Activated T-cell treated with anti-CD3 and anti-CD28 coated beads for 24 hours (primary cell): Measurements from ENCODE around the gene GRK5.

Experiments used
- DNase-seq: peaks from one replicate; pipeline ENCODE4 v3.0.0-alpha.2; 2020; ENCODE audit warnings: low read depth

GRK5 gene

GRCh38 chr10:119341459-119342301, 134.3 kb downstream of the GRK5 start:
- peak; percentile 44 for DNase-seq

- DNase-seq: no peak
Observed at GRCh38 chr10:119342335-119342734, 135.0 kb downstream of the GRK5 start.

DNA sequence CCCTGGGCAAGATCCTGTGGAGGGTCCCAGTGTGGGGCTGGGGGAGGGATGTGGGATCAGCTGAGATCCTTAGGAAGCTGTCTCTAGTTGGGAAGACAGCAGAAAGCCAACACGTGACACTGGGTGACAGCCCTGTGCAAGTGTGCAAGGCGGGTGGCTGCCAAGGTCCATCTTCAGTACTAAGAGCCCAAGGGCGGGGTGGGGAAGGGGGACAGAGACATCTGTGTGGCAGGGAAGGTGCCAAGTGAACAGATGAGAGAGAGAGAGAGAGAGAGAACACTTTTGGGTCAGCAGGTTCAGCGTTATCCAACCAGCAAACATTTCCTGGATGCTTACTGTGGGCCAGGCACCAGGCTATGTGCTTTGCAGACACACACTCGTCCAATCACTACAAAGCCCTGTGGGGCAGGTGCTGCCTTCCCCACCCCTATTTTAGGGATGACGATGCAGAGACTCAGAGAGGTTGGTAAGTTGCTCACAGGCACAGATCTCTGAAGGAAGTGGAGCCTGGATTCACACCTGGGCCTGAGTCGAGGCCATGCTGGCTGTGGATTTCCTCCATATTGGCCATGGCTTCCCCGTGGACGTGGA, 135.7 kb downstream of the GRK5 start:
- no peak for DNase-seq

- no peak for DNase-seq
Observed at GRCh38 chr10:119344381-119344780, 137.0 kb downstream of the GRK5 start.

DNA sequence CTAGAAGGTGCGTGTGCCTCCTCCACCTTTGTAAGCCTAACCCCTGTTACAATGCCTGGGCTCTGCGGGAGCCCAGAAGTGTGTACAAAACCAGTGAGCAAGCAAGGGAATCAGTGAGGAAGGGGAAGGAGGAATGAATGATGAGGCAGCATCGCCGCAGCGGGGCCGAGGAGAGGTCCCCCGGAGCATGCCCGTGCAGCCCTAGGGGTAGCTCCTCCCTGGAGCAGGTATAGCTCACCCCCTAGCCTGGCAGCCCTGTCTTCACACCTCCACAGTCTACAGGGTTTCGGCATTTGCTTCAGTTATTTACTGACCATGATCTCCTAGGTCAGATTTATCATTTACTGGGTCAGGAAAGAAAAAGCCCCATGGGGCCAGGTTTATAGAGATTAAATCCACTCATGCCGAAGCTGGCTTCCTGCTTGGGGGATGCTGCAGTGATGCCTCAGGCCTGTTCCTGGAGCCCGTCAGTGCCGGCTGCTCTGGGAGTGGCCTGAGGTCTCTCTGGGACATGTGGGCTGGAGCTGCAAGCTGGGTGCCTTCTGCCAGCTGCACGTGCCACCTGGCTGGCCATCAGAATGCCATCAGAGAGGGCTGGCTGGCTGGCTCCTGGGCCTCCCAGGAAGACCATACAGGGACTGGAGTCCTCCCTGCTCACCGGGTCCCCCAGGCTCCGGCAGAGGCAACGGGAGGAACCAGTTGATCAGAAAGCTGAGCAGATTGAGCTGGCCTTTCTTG, 138.9 kb downstream of the GRK5 start:
- DNase-seq: no peak

- no peak for DNase-seq
Observed at GRCh38 chr10:119347181-119347974, 140.0 kb downstream of the GRK5 start.

GRCh38 chr10:119348106-119348505, 140.7 kb downstream of the GRK5 start:
- DNase-seq: no peak

DNA sequence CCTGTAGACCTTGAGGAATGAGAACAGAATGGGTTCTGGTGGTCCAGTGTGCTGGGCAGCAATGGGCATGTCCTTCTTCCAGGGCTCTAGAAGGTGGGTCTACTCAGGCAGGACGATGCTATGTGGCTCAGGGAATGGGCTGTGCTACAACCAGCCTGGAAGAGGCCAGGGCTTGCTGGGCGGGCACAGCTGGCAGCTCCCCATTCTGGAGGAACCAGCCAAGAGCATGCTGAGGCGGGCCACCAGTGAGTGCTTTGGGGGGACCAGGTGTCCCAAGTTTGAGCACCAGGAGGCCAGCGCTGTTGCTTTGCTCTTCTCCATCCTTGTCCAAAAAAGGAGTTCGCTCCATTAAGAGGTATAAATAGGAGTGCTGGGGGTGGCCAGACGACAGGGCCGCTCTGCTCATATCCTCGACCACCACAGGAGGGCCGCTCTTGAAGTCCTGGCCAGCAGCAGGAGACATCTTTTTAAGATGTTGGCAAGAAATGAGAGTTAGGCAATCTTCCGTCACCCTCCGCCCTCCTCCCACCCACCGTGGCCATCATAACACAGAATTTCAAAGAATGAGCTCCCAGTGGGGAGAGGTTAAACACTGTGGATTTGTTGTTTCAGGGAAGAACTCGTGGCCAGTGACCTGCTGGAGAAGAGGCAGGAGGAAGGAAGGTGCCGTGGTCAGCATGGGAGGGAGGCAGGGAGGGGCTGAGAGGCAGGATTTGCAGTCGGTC, 141.3 kb downstream of the GRK5 start:
- no peak for DNase-seq

DNA sequence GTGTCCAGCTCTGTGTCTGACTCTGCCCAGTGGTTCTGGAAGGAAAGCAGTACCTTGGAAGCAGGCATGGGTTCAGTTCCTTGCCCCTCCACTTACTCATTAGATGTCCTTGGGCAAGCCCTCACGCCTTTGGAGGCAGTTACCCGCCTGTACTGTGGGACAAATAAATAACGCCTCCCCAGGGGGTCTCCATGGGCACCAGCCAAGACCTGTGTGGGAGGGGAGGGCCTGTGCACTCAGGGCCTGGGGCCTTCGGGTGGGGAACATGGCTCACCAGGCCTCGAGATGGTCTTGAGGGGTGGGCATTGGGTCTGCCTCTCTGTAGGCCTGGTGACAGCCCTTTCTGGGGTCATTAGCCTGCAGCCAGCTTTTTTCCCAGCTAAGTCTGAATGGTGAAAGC, 142.0 kb downstream of the GRK5 start:
- no peak for DNase-seq

DNA sequence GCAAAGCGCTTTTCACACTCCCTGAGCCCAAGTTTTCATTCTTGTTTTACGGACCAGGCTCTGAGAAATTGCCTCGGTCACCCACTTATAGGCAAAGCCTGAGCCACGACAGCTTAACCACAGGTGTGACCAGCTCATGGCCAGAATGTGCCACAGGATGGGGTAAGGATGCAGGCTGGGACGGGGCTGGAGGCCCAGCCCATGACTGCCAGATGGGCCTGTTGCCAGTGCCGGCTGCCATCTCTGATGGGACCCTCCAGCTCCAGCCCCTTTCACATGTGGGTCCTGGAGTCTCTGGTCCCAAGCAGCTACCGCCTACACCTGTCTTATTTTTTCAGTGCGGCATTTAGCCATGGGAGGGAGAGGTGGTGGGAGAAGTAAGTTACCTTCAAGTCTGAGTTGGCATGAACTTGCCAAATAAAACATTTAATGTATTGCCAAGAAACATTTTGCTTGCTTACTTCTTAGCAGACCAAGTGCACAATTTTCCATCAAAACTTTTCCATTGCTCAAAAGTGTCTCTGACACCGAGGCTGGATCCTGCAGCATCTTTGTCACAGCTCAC, 142.6 kb downstream of the GRK5 start:
- DNase-seq: no peak

DNA sequence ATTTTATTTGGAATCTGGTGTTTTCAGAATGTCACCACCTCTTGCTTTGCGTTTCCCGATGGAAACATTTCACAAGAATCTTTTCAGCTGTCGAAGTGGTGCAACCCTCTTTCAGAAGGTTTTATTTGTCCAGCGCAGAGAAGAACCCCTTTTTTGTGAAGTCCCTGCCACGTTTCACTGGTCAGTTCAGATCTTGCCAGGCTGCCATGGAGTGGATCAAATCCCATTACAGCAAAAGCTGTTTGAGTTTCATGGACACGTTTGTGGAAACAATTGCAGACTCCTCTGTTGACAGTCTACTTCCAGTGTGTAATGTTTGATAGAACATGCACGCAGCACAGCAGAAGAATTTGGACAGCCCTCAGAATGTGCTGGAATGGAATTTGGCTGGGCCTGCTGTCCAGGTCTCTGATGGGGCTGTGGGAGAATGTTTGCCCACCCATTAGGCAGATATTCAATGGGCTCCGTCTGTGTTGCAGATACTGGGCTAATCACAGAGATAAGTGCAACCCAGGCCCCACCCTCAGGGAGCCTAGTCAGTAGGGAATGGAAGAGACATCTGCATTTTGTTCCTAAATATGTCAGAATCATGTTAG, 143.2 kb downstream of the GRK5 start:
- DNase-seq: no peak

DNA sequence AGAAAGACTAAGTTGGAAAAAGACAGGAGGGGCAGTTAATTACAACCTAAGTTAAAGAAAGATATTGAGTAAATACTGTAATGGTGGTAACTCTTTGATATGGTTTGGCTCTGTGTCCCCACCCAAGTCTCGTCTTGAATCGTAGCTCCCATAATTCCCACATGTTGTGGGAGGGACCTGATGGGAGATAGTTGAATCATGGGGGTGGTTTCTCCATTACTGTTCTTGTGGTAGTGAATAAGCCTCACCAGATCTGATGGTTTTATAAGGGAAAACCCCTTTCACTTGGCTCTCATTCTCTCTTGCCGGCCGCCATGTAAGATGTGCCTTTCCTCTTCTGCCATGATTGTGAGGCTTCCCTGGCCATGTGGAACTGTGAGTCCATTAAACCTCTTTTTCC, 143.8 kb downstream of the GRK5 start:
- no peak for DNase-seq

GRCh38 chr10:119352042-119352441, 144.7 kb downstream of the GRK5 start:
- no peak for DNase-seq

- no peak for DNase-seq
Observed at GRCh38 chr10:119352807-119353206, 145.4 kb downstream of the GRK5 start.

DNA sequence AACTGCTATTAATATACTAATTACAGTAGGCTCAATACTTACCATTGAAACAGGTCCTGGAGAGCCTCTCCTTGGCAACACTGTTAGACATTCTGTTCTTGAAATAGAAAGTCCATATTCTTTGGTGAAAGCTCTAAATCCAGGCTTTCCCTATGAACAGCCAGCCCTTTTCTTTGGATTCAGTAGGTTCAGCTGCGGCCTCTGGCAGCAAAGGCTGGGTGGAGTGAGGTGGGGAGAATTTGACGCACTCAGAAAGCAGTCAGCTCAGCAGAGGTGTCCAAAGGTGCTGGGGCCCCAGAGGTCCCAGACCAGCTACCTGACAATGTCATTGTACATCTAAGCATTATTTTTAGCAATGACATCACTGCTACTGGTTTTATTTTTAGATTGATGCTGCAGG, 146.1 kb downstream of the GRK5 start:
- no peak for DNase-seq

DNA sequence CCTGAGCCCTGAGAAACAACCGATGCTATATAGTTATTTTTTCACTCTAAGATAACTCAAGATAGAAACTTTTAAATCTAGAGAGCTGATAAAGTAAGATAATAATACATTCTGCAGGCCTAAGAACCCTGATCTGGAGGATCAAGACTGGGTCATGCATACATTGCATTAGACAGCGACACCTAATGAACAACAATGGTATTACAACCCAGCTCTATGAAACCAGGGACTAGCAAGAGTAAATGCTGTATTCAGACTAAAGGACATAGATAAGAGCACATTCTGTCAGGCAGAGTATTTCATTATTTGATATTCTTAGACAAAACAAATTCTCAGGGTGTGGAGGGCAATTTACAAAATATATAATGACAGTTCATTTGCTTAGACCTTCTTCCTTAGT, 148.6 kb downstream of the GRK5 start:
- no peak for DNase-seq

DNA sequence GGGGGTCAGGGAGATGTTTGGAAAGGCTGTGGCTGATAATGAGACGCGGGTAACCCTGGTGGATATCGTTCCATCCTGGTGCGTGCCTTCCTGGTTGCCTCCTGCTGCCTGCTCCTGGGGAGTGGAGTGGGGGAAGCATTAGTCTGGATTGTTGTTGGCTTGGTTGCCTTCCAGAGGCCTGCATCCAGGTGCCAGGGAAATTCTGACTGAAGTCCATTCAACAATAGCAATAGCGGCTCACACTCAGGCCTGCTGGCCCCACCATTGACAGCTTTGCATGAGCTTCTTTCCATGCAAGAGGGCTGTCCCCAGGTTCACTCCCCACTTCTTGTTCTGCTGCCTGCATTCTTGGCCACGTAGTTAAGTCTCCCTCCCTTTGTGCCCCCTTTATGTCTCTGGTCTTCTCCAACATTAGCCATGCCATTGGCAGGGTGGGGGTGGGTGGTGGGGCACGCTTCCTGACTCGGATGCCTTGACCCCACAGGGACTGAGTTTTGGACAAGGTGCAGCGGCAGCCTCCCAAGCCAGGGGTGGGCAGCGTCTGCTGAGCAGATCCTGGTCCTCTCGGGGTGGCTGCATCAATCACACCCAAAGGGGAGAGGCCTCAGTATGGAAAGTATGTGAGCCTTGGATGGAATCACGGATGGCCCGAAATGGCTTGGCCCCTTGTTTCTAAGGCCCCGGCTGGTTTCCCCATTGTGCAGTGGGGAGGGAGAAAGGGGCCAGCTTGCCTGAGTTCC, 150.2 kb downstream of the GRK5 start:
- DNase-seq: no peak

- no peak for DNase-seq
Observed at GRCh38 chr10:119358152-119358512, 150.8 kb downstream of the GRK5 start.

GRCh38 chr10:119358567-119358966, 151.2 kb downstream of the GRK5 start:
- DNase-seq: no peak

DNA sequence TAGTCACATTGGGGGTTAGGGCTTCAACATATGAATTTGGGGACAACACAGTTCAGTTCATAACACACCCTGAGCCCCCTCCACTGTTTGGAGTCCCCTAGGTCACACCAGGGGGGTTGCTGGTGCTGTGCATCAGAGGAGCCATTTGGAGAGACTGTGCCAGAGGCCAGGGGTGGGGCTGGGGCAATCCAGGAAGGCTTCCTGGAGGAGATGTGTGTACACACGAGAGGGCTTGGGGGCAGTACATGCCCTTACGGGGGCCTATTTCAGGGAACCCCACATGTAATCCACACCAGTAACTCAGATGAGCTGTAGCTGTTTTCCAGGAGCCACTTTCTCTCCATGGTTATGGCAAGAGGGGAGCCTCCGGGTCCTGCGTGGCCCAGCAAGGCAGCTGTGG, 151.7 kb downstream of the GRK5 start:
- DNase-seq: no peak
